Vagina (tissue), 2 donors: ENCODE results near the gene ZNF862. TPM values are rescaled to one million over a fixed set of nuclear protein-coding genes. Genes with fewer than 3 reads are reported as not detected.

Experiments used
- DNase-seq, 2 donors: peaks; one replicate each; pipeline ENCODE4 v3.0.0-alpha.2; 2017; ENCODE audit errors: extremely low spot score in 2 of 2
- H3K27ac ChIP-seq: fragments of 200-600 bp; sonication (generic); one replicate; pipeline ENCODE4 v1.5.1; 2019
- H3K27me3 ChIP-seq: fragments of 200-600 bp; sonication (generic); one replicate; pipeline ENCODE4 v1.5.1; 2019
- H3K36me3 ChIP-seq, 2 donors: fragments of 200-600 bp; sonication (generic); one replicate each; pipeline ENCODE4 v1.5.1; 2017 to 2019
- H3K4me1 ChIP-seq: fragments of 200-600 bp; sonication (generic); one replicate; pipeline ENCODE4 v1.5.1; 2019
- H3K4me3 ChIP-seq, 2 donors: fragments of 200-600 bp; sonication (generic); 1 replicate in 1 of 2; 2 replicates in 1 of 2; pipeline ENCODE4 v1.5.1; 2016 to 2019
- H3K9me3 ChIP-seq: fragments of 200-600 bp; sonication (generic); one replicate; pipeline ENCODE4 v1.5.1; 2019
- POLR2A ChIP-seq, 2 donors: fragments of 450-650 bp; IDR thresholded peaks; one replicate each; pipeline ENCODE4 v1.6.1; 2017; ENCODE audit warnings: antibody characterized with exemption in 2 of 2, mild to moderate bottlenecking in 2 of 2, moderate library complexity in 2 of 2
- POLR2AphosphoS5 ChIP-seq, 2 donors: sonication (generic); formaldehyde crosslinking; IDR thresholded peaks; one replicate each; pipeline ENCODE4 v1.9.0; 2017; ENCODE audit warnings: antibody characterized with exemption in 2 of 2, mild to moderate bottlenecking in 2 of 2, low read depth in 1 of 2; ENCODE audit not compliant: insufficient read depth in 1 of 2
- intact Hi-C: fragments of 100-400 bp; cut with DNase I; formaldehyde crosslinking; loops from one replicate; pipeline ENCODE4 v1.15.1; 2023
- total RNA-seq: library from RNA; depleted of rRNA; stranded (reverse); fragments of >200 nt; gene quantifications from one replicate; pipeline ENCODE4 v1.2.3, GENCODE V29; 2016
- TF ChIP-seq, protein P1 (sequence below), 3 experiments: fragments of 450-650 bp in 2 of 3; fragments of 200-600 bp in 1 of 3; sonication (generic) in 1 of 3; IDR thresholded peaks; one replicate each; pipeline ENCODE4 v1.5.1; 2017 to 2019; ENCODE audit warnings: antibody characterized with exemption in 3 of 3, mild to moderate bottlenecking in 2 of 3, moderate library complexity in 2 of 3

Gene ZNF862
- total RNA-seq, 1 donor from 2014 or later = 21.1 TPM

DNA sequence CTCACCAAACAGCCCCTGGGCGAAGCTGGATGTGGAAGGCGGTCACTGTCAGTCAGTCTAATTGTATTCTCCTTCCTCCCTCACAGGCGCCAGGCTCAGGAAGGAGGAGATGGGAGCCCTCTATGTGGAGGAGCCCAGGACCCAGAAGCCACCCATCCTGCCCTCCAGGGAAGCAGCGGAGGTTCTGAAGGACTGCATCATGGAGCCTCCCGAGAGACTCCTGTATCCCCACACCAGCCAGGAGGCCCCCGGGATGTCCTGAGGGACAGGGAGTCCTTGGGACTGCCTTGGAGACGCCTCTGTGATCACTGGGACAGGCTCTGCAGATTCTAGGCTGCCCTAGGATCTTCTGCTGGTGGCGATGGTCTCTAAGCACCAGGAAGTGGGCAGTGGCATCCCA is 25.8 kb downstream of the ZNF862 start:
- no peak for DNase-seq
- intact Hi-C loops = no loop called here
- Histone ChIP-seq H3K9me3 (no peaks in the 10 kb centered on the region), H3K36me3 (peaks cover 0 to 36% of the 10 kb centered on the region in 2 donors), H3K27ac (no peak overlapping the region), H3K27me3 (no peaks in the 10 kb centered on the region), H3K4me1 (no peaks in the 10 kb centered on the region), H3K4me3 (no peak overlapping the region)
- TF ChIP-seq POLR2A (IDR thresholded peaks at IDR 0.05) (no peak), POLR2AphosphoS5 (IDR thresholded peaks at IDR 0.05; ENCODE audit: insufficient read depth in 1 of 2, low read depth in 1 of 2) (no peak)
- TF ChIP-seq, protein P1, sequence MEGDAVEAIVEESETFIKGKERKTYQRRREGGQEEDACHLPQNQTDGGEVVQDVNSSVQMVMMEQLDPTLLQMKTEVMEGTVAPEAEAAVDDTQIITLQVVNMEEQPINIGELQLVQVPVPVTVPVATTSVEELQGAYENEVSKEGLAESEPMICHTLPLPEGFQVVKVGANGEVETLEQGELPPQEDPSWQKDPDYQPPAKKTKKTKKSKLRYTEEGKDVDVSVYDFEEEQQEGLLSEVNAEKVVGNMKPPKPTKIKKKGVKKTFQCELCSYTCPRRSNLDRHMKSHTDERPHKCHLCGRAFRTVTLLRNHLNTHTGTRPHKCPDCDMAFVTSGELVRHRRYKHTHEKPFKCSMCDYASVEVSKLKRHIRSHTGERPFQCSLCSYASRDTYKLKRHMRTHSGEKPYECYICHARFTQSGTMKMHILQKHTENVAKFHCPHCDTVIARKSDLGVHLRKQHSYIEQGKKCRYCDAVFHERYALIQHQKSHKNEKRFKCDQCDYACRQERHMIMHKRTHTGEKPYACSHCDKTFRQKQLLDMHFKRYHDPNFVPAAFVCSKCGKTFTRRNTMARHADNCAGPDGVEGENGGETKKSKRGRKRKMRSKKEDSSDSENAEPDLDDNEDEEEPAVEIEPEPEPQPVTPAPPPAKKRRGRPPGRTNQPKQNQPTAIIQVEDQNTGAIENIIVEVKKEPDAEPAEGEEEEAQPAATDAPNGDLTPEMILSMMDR (IDR thresholded peaks at IDR 0.05) = no peak

DNA sequence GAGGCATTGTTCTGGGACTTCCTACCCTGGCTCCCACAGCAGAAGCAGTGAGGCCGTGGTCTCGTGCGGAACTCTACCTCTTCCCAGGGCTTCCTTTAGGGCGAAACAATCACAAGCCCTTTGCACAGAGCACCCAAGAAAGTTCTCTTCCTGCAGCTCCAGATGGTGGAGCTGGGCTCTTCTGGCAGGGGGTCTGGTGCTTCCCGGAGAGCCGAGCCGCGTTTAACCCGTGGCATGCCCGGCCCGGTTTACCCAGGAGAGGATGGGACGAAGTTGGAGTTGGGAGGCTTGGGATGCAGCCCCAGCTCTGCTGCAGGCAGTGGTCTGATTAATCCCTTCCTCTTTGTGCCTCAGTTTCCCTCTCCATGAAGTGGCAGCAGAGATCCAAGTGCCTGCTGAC is 26.6 kb downstream of the ZNF862 start:
- H3K36me3 ChIP-seq = peaks cover 0 to 32% of the 10 kb centered on the region in 2 donors

DNA sequence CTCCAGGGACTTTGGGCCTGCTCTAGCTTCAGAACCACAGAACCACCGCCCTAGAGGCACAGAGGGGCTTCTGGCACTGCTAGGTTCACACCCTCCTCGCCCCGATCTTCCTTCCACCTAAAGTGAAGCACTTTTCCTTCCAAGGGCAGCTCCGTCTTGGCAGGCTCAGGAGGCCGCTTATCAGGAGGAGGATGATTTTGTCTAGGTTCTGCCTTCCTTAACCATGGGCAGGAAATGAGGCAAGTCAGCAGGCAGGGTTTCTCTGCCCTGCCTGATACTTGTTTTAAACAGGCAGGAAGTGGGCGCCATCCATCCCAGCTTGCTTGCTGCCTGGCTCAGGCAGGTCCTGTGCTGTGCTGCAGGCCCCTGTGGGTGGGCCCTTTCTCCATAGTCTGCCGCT is 27.3 kb downstream of the ZNF862 start:
- Histone ChIP-seq H3K9me3 (no peaks in the 10 kb centered on the region), H3K4me3 (no peak overlapping the region), H3K27me3 (no peaks in the 10 kb centered on the region), H3K36me3 (peaks cover 0 to 32% of the 10 kb centered on the region in 2 donors), H3K4me1 (no peaks in the 10 kb centered on the region), H3K27ac (no peak overlapping the region)
- intact Hi-C loops = no loop called here
- DNase-seq = no peak
- TF ChIP-seq POLR2AphosphoS5 (IDR thresholded peaks at IDR 0.05; ENCODE audit: insufficient read depth in 1 of 2, low read depth in 1 of 2) = no peak
- TF ChIP-seq, protein P1 (IDR thresholded peaks at IDR 0.05) = no peak
- no peak for TF ChIP-seq POLR2A (IDR thresholded peaks at IDR 0.05)

More for the DNA sequence above, 26.6 kb downstream of the ZNF862 start:
- no peaks in the 10 kb centered on the region for H3K4me1 ChIP-seq
- intact Hi-C loops = no loop called here
- H3K27ac ChIP-seq = no peak overlapping the region
- H3K27me3 ChIP-seq = no peaks in the 10 kb centered on the region
- no peak overlapping the region for H3K4me3 ChIP-seq
- H3K9me3 ChIP-seq = no peaks in the 10 kb centered on the region
- no peak for DNase-seq
- TF ChIP-seq POLR2A (IDR thresholded peaks at IDR 0.05) = no peak
- TF ChIP-seq POLR2AphosphoS5 (IDR thresholded peaks at IDR 0.05; ENCODE audit: insufficient read depth in 1 of 2, low read depth in 1 of 2) = no peak
- TF ChIP-seq, protein P1 (IDR thresholded peaks at IDR 0.05) = no peak

DNA sequence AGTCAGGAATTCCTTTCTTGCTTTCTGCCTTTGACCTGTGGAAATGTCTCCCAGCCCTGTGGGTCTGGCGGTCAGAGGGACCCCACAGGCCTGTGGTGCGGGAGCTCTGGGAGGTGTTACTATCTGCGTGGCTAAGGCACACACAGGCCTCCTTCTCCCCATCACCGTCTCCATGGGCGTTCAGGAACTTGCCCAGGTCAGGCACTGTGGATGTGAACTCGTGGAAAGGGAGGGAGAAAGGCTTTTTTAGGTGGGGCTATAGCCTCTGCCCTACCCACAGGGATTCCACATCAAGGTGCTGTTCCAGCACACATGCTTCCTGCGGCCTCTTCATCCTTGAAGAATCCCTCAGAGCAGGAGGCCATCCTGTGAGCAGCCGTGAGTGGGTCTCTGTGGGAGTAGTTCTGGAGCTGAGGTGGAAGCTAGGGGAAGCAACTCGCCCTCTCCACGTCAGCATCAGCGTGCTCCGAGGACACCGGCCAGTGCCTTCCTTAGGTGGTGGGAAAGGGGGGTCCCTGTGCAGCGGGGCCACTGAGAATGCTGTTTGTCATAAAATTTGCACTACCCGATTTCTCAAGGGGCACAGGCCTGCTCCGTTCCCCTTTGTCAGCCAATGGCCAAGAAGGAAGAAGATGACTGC is 28.1 kb downstream of the ZNF862 start:
- H3K36me3 ChIP-seq = peaks cover 0 to 24% of the 10 kb centered on the region in 2 donors

More for the DNA sequence above, 28.1 kb downstream of the ZNF862 start:
- H3K27ac ChIP-seq = no peak overlapping the region
- H3K4me1 ChIP-seq = no peaks in the 10 kb centered on the region
- H3K27me3 ChIP-seq = no peaks in the 10 kb centered on the region
- intact Hi-C loops = no loop called here
- H3K4me3 ChIP-seq = no peak overlapping the region
- no peak for DNase-seq
- H3K9me3 ChIP-seq = no peaks in the 10 kb centered on the region
- TF ChIP-seq, protein P1 (IDR thresholded peaks at IDR 0.05) = no peak
- TF ChIP-seq POLR2AphosphoS5 (IDR thresholded peaks at IDR 0.05; ENCODE audit: insufficient read depth in 1 of 2, low read depth in 1 of 2) (no peak), POLR2A (IDR thresholded peaks at IDR 0.05) (no peak)
